Kidney epithelial cell (primary cell): ENCODE results near the gene TRIM29. TPM values are rescaled to one million over a fixed set of nuclear protein-coding genes. Genes with fewer than 3 reads are reported as not detected.

Experiments used
- DNase-seq: peaks from one replicate; pipeline ENCODE4 v3.0.0-alpha.2; 2010; ENCODE audit warnings: low read depth
- H3K27me3 ChIP-seq: 2 replicates; pipeline ENCODE4 v1.6.0; 2011; ENCODE audit warnings: low read length; ENCODE audit not compliant: control insufficient read depth, insufficient read depth
- H3K36me3 ChIP-seq: 2 replicates; pipeline ENCODE4 v1.5.1; 2011; ENCODE audit warnings: low read length; ENCODE audit not compliant: control insufficient read depth, insufficient read depth
- H3K4me3 ChIP-seq: 2 replicates; pipeline ENCODE4 v1.5.1; 2011; ENCODE audit warnings: low read depth, mild to moderate bottlenecking, control low read depth, low read length
- total RNA-seq: library from RNA; depleted of rRNA; stranded (reverse); fragments of >200 nt; gene quantifications from 2 replicates; pipeline ENCODE4 v1.2.3, GENCODE V29; 2015
- TF ChIP-seq, protein P1 (sequence below): IDR thresholded peaks from 2 replicates; pipeline ENCODE4 v1.5.1; 2011; ENCODE audit warnings: mild to moderate bottlenecking, moderate library complexity, low read length, control low read depth, inconsistent platforms; ENCODE audit not compliant: insufficient read depth, poor library complexity, severe bottlenecking

Gene TRIM29
- total RNA-seq, 1 donor from 2014 or later: 0.29 TPM

DNA sequence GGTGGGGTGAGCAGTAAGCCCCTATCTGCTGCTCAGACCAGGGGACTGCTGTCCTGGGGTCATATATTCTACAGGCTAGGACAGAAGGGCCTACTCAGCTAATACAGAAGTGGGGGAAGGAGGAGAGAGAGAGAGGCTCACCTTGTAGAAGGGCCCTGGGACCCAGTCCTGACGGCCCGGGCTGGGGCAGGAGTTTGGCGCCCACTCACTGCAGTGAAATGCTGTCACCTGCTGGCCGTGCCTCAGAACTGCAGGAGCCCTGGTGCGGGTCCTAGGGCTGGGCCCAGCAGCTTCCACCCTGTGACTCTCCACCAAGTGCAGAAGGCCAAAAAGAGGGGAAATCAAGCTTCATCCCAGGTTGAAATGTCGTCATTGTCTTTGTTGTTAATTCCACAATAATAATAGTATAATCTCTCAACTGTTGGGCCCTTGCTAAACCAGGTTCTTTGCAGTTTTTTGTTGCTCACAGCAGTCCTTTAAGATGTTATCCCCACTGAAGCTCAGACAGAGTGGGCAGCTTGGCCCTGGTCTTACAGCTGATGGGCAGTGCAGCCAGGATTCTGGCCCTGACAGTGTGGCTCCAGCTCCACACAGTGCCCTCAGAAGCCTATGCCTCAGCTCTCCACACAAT is 29.6 kb downstream of the TRIM29 start:
- TF ChIP-seq, protein P1, sequence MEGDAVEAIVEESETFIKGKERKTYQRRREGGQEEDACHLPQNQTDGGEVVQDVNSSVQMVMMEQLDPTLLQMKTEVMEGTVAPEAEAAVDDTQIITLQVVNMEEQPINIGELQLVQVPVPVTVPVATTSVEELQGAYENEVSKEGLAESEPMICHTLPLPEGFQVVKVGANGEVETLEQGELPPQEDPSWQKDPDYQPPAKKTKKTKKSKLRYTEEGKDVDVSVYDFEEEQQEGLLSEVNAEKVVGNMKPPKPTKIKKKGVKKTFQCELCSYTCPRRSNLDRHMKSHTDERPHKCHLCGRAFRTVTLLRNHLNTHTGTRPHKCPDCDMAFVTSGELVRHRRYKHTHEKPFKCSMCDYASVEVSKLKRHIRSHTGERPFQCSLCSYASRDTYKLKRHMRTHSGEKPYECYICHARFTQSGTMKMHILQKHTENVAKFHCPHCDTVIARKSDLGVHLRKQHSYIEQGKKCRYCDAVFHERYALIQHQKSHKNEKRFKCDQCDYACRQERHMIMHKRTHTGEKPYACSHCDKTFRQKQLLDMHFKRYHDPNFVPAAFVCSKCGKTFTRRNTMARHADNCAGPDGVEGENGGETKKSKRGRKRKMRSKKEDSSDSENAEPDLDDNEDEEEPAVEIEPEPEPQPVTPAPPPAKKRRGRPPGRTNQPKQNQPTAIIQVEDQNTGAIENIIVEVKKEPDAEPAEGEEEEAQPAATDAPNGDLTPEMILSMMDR: peak; percentile 100
- Histone ChIP-seq H3K27me3 (peaks cover 26% of the 10 kb centered on the region), H3K4me3 (no peak overlapping the region), H3K36me3 (no peaks in the 10 kb centered on the region)
- DNase-seq: no peak

DNA sequence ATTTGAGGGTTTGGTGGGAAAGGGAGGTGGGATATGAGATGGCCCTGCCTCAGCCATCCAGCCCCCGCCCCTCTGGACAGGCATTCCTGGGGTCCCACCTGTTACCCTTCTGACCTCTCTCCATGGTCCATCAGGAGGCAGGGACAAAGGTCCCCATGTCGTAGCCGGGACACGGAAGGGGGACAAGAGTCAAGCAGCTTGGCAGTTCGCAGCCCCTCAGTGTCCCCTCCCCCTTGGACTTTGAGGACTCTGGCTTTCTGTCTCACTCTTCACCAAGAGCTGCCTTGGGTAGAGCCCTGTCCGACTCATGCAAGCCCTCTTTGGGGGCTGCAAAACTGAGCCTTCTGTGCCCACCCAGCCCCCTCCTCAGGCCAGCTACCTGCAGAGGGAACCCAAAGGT is 30.2 kb downstream of the TRIM29 start:
- Histone ChIP-seq H3K4me3 (no peak overlapping the region), H3K36me3 (no peaks in the 10 kb centered on the region), H3K27me3 (peaks cover 22% of the 10 kb centered on the region)
- no peak for DNase-seq
- TF ChIP-seq, protein P1: no peak

- H3K4me3 ChIP-seq: no peak overlapping the region
- DNase-seq: no peak
- H3K27me3 ChIP-seq: peaks cover 16% of the 10 kb centered on the region
- no peaks in the 10 kb centered on the region for H3K36me3 ChIP-seq
- TF ChIP-seq, protein P1: no peak
Measured at GRCh38 chr11:120106354-120107150, 31.4 kb downstream of the TRIM29 start.

- TF ChIP-seq, protein P1: no peak
- DNase-seq: no peak
- Histone ChIP-seq H3K4me3 (no peak overlapping the region), H3K27me3 (peaks cover 16% of the 10 kb centered on the region), H3K36me3 (no peaks in the 10 kb centered on the region)
Measured at GRCh38 chr11:120105576-120105975, 32.3 kb downstream of the TRIM29 start.

- Histone ChIP-seq H3K36me3 (no peaks in the 10 kb centered on the region), H3K4me3 (no peak overlapping the region), H3K27me3 (peaks cover 18% of the 10 kb centered on the region)
- DNase-seq: no peak
- TF ChIP-seq, protein P1: no peak
Measured at GRCh38 chr11:120104041-120104565, 33.8 kb downstream of the TRIM29 start.
